ENCODE data around the gene OLFML1. TPM values are rescaled to one million over a fixed set of nuclear protein-coding genes. Genes with fewer than 3 reads are reported as not detected.

Gene OLFML1
- total and polyA plus RNA-seq, 8 donors: 28.8 to 63.4 (median 45.3) TPM

DNA sequence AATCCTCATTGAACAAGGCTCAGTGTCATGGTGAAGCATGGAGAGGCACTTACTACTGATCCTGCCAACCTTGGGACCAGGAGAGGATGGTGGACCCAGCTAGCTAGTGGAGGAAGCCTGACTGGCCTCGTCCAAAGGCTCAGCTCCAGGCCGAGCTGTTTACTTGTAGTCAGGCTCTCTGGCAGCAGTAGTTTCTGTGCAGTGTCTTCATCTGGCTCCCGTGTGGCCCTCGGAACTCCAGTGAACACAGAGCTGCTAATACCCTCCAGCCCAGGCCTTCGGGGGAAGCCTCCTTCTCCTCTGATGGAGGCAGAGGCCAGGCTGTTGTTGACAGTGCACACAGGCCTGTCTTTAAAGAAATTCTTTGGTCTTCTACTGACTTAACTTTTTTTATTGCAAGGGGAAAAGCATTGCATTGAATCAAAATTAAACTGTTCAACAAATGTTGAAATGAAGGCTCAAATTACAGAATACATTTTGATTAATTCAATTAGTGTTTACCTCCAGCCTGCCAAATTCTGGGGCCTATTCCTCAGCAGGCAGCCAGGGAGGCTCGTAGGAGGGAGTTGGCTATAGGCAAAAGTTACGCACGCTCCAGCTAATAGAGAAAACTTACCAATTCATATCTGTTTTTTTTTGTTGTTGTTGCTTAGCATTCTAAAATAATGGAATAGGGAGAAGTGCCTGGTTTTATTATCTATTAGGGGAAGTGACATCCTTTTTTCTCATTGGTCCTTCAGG is 47.3 kb downstream of the OLFML1 start:
- H3K27ac ChIP-seq: no peak overlapping the region
- H3K27me3 ChIP-seq: peaks cover 0 to 22% of the 10 kb centered on the region in 2 donors
- DNase-seq (no peak), ATAC-seq (no peak)
- H3K4me3 ChIP-seq: no peak overlapping the region
- intact Hi-C loops (cut with DNase I): no loop called here
- H3K9me3 ChIP-seq: no peaks in the 10 kb centered on the region
- H3K36me3 ChIP-seq: no peaks in the 10 kb centered on the region
- H3K4me1 ChIP-seq: no peaks in the 10 kb centered on the region
- no peak for TF ChIP-seq CTCF (IDR thresholded peaks at IDR 0.05)

GRCh38 chr11:7533199-7534041 is 48.1 kb downstream of the OLFML1 start:
- no peak for TF ChIP-seq CTCF (IDR thresholded peaks at IDR 0.05)
- H3K36me3 ChIP-seq: no peaks in the 10 kb centered on the region
- H3K9me3 ChIP-seq: no peaks in the 10 kb centered on the region
- no peak overlapping the region for H3K4me3 ChIP-seq
- ATAC-seq (peak; percentile 60), DNase-seq (no peak)
- intact Hi-C loops (cut with DNase I): no loop called here
- H3K4me1 ChIP-seq: no peaks in the 10 kb centered on the region
- peaks cover 0 to 24% of the 10 kb centered on the region in 2 donors for H3K27me3 ChIP-seq
- no peak overlapping the region for H3K27ac ChIP-seq

- DNase-seq (no peak), ATAC-seq (no peak)
- H3K9me3 ChIP-seq: no peaks in the 10 kb centered on the region
- intact Hi-C loops (cut with DNase I): no loop called here
- H3K27me3 ChIP-seq: peaks cover 0 to 24% of the 10 kb centered on the region in 2 donors
- no peak overlapping the region for H3K27ac ChIP-seq
- H3K4me3 ChIP-seq: no peak overlapping the region
- H3K36me3 ChIP-seq: no peaks in the 10 kb centered on the region
- H3K4me1 ChIP-seq: no peaks in the 10 kb centered on the region
- no peak for TF ChIP-seq CTCF (IDR thresholded peaks at IDR 0.05)
Measured at GRCh38 chr11:7534042-7534378, 48.7 kb downstream of the OLFML1 start.

GRCh38 chr11:7536100-7536499 is 50.8 kb downstream of the OLFML1 start:
- H3K27me3 ChIP-seq: peaks cover 0 to 24% of the 10 kb centered on the region in 2 donors
- intact Hi-C loops (cut with DNase I): no loop called here
- no peaks in the 10 kb centered on the region for H3K9me3 ChIP-seq
- ATAC-seq (peak; percentile 11), DNase-seq (no peak)
- H3K4me1 ChIP-seq: no peaks in the 10 kb centered on the region
- no peak overlapping the region for H3K27ac ChIP-seq
- no peak overlapping the region for H3K4me3 ChIP-seq
- H3K36me3 ChIP-seq: no peaks in the 10 kb centered on the region
- TF ChIP-seq CTCF (IDR thresholded peaks at IDR 0.05): peak in 1 of 2 donors; percentile 9

DNA sequence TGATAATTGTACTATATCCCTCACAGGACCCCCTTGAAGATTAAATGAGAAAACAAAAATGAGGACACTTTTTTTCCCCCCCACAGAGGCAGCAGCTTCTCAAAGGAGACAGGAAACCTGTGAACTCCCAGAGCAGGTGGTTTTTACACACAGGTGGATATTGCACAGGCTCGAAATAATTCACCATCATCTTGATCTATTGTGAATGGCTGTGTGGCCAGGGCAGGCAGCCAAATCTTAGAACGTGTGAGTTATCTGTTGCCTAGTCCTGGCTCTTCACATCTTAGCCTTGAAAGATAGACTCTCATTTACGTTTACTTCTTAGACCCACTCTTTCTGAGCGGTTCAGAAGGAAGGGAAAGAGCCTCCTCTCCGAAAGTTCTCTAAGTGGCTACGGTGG is 52.0 kb downstream of the OLFML1 start:
- no peaks in the 10 kb centered on the region for H3K9me3 ChIP-seq

More for the DNA sequence above, 52.0 kb downstream of the OLFML1 start:
- Histone ChIP-seq H3K27me3 (peaks cover 0 to 24% of the 10 kb centered on the region in 2 donors), H3K4me1 (no peaks in the 10 kb centered on the region), H3K4me3 (no peak overlapping the region), H3K27ac (no peak overlapping the region), H3K36me3 (no peaks in the 10 kb centered on the region)
- intact Hi-C loops (cut with DNase I): no loop called here
- no peak for ATAC-seq
- no peak for DNase-seq
- no peak for TF ChIP-seq CTCF (IDR thresholded peaks at IDR 0.05)

Measured in left lung (tissue), 10 donors.